ENCODE results near the gene FNDC8.
"Not testable (repeated sequence)": the region's sequence is repeated elsewhere in the genome, so short reads cannot be mapped to it uniquely, and the experiment has no call there.

The FNDC8 gene

DNA sequence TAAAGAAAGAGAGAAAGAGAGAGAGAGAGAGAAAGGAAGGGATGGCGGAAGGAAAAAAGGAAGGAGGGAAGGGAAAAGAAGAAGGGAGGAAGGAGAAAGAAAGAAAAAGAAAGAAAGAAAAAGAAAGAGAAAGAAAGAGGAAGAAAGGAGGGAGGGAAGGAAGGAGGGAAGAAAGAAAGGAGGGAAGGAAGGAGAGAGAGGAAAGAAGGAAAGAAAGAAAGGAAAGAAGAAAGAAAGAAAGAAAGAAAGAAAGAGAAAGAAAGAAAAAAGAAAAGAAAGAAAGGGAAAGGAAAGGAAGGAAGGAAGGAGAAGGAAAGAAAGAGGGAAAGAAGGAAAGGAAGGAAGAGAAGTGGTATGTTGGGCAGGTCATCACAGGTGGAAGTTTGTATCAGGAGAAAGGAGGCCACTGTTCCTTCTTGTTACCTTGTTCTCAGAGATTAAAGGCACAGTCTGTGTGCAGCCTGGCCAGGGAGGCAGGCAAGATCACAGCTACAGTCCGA lies 53.5 kb downstream of the FNDC8 start:
- Mint-ChIP-seq H3K27me3 (no peaks in the 10 kb centered on the region), H3K36me3 (ENCODE audit: insufficient read depth) (peaks cover 13% of the 10 kb centered on the region), H3K27ac (peak overlapping the region; percentile 10 to 89), H3K4me1 (ENCODE audit: low read depth in 2 of 2) (peaks cover 43 to 64% of the 10 kb centered on the region in 2 donors), H3K4me3 (no peak overlapping the region), H3K9me3 (no peaks in the 10 kb centered on the region)
- DNase-seq (no peak), ATAC-seq (replicated peaks) (no peak)

- peaks cover 46 to 68% of the 10 kb centered on the region in 2 donors for H3K4me1 Mint-ChIP-seq (ENCODE audit: low read depth in 2 of 2)
- H3K27ac Mint-ChIP-seq = peak overlapping the region; percentile 89 to 97
Measured at GRCh38 chr17:35175638-35176415, 54.4 kb downstream of the FNDC8 start.

DNA sequence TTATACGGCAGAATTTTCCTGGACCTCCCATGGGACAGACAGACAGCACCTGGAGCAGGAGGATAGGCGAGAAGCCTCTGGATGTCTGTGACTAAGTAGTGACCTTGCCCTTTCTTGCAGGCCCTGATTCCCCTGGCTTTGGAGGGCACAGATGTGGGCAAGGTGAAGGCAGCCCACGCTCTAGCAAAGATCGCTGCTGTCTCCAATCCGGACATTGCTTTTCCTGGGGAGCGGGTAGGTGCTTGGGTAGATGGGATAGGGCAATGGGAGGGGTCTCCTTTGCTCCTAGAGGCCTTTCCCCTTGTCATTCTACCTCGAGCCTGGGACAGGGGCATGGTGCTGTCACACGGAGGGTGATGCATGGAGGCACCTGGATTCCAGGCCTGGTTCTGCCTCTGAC lies 55.5 kb downstream of the FNDC8 start:
- Mint-ChIP-seq H3K4me3 (peak overlapping the region in 1 of 2 donors; percentile 76), H3K4me1 (ENCODE audit: low read depth in 2 of 2) (peaks cover 44 to 61% of the 10 kb centered on the region in 2 donors)

More at GRCh38 chr17:35175638-35176415, 54.4 kb downstream of the FNDC8 start:
- no peak for ATAC-seq (replicated peaks)
- Mint-ChIP-seq H3K36me3 (ENCODE audit: insufficient read depth) (peaks cover 13% of the 10 kb centered on the region), H3K27me3 (no peaks in the 10 kb centered on the region), H3K9me3 (no peaks in the 10 kb centered on the region), H3K4me3 (no peak overlapping the region)
- DNase-seq = no peak

GRCh38 chr17:35179379-35179778 lies 58.0 kb downstream of the FNDC8 start:
- H3K27ac Mint-ChIP-seq = peak overlapping the region in 1 of 2 donors; percentile 97
- H3K4me1 Mint-ChIP-seq (ENCODE audit: low read depth in 2 of 2) = peaks cover 41 to 56% of the 10 kb centered on the region in 2 donors

More for the DNA sequence above, 55.5 kb downstream of the FNDC8 start:
- H3K27me3 Mint-ChIP-seq = no peaks in the 10 kb centered on the region
- peak overlapping the region; percentile 89 to 97 for H3K27ac Mint-ChIP-seq
- peaks cover 13% of the 10 kb centered on the region for H3K36me3 Mint-ChIP-seq (ENCODE audit: insufficient read depth)
- DNase-seq = no peak
- H3K9me3 Mint-ChIP-seq = no peaks in the 10 kb centered on the region
- ATAC-seq (replicated peaks) = no peak

More at GRCh38 chr17:35179379-35179778, 58.0 kb downstream of the FNDC8 start:
- H3K27me3 Mint-ChIP-seq; ATAC-seq (replicated peaks); DNase-seq; H3K4me3 Mint-ChIP-seq; H3K9me3 Mint-ChIP-seq: not testable (repeated sequence)
- H3K36me3 Mint-ChIP-seq (ENCODE audit: insufficient read depth) = peaks cover 13% of the 10 kb centered on the region

Measured in effector memory CD8-positive, alpha-beta T cell (primary cell).